Sciatic nerve (tissue), 2 donors: ENCODE results near the gene GRK6. TPM values are rescaled to one million over a fixed set of nuclear protein-coding genes. Genes with fewer than 3 reads are reported as not detected.
A peak's percentile ranks its signal among the peaks of the same experiment; 100 is the strongest.
"Not testable (repeated sequence)": the region's sequence is repeated elsewhere in the genome, so short reads cannot be mapped to it uniquely, and the experiment has no call there.

Source experiments
- ATAC-seq: fragments of 200-7000 bp; cut with Tn5 transposase; one replicate; pipeline ENCODE4 v1.9.1; 2020; ENCODE audit warnings: mild to moderate bottlenecking, moderate library complexity
- DNase-seq: peaks from one replicate; pipeline ENCODE4 v3.0.0-alpha.2; 2020; ENCODE audit warnings: low spot score
- intact Hi-C: fragments of 100-400 bp; cut with DNase I; formaldehyde crosslinking; loops from one replicate; pipeline ENCODE4 v1.14.2; 2022
- total RNA-seq: library from RNA; stranded (reverse); fragmentation: NEBNext Ultra II Directional; extraction: Animal tissue kit (Norgen Biotek cat#: 25700); gene quantifications from one replicate; pipeline ENCODE4 v1.2.1, GENCODE V29; 2021
- donor health status: DM: no; HTN: no; CAD: no.
- donor health status: DM: no; HTN: no; CAD: no.

Gene GRK6
- total RNA-seq, 1 donor from 2014 or later, result 25.0 TPM

DNA sequence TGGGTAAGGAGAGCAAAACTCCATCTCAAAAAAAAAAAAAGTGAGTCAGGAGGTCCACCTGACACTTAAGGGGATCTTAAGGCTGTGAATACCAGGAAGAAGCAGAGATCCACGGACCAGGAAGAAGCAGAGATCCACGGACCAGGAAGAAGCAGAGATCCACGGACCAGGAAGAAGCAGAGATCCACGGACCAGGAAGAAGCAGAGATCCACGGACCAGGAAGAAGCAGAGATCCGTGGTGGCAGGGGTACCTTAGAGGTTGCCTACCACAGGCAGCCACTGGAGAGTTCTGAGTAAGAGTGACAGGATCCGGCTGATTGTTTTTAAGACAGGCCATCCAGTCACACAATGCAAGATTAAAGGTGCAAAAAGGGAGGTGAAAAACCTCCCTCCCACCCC is 6.0 kb upstream of the GRK6 start:
- intact Hi-C loops, result not testable (repeated sequence)

DNA sequence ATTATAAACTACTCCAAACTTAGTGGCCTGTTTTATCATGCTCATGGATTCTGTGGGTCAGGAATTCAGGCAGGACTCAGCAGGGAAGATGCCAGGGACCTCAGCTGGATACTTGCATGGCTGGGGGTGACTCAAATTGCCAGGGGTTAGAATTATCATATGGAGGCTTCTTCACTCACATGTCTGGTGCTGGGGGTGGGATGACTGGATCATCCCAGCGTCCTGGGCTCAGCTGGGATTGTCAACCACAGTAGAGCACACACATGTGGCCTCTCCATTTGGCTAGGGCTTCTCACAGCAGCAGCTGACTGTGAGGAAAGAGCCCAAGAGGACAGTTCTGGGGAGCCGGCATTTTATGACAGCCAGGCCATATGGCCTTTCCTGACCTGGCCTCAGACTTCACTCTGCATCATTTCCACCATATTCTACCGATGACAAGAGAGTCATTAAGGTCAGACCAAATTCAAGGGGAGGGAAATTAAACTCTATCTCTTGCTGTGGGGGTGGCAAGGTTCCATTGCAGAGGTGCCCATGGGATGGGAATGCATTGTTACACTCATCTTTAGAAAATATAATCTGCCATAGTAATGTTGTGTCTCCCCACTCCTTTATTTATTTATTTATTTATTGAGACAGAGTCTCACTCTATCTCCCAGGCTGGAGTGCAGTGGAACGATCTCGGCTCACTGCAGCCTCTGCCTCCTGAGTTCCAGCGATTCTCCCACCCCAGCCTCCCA is 5.2 kb upstream of the GRK6 start:
- ATAC-seq, result no peak

More for the DNA sequence above, 6.0 kb upstream of the GRK6 start:
- not testable (repeated sequence) for DNase-seq, ATAC-seq

DNA sequence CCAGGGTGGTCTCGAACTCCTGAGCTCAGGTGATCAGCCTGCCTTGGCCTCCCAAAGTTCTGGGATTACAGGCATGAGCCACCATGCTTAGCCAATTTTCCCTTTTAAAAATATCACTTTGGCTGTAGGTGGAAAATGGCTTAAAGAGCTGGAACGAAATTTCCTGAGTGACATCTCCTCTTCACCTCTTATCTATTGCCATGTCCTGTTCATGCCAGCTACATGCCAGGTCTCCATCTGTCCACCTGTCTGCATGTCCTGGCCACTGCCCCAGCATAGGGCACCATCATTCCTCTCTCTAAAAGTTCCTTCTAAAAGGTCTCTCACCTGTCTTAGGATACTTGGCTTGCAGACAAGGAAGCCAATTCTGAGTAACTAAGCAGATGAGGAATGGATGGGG is 2.8 kb upstream of the GRK6 start:
- ATAC-seq, result no peak
- no peak for DNase-seq
- intact Hi-C loops, result no loop called here

More for the DNA sequence above, 5.2 kb upstream of the GRK6 start:
- intact Hi-C loops, result no loop called here
- no peak for DNase-seq

DNA sequence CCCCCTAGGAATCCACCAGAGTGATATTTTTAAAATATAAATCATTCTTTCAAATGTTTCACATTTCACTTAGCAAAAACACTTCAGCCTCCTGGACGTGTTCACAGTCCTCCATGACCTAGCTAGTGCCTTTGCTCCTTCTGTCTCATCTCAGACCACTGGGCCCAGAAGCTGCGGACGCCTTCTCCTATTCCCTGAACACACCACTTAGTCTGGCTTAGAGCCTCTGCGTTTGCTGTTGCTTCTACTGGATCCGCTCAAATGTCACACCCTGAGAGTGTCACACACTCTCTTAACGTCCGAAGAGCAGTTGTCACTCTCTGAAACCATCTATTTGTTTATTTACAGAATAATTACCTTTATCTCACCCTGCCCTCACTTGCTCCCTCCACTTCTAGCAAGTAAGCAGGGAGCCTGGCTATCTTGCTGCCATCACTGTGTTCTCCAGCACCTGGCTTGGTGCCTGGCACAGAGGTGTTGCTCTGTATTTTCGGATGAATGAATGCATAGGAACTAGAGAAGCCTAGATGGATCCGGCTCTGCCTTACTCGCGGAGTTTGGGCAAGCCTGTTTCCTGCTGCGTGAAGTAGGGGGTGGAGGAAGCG is 1.2 kb upstream of the GRK6 start:
- no peak for DNase-seq
- intact Hi-C loops, result no loop called here
- ATAC-seq, result no peak

DNA sequence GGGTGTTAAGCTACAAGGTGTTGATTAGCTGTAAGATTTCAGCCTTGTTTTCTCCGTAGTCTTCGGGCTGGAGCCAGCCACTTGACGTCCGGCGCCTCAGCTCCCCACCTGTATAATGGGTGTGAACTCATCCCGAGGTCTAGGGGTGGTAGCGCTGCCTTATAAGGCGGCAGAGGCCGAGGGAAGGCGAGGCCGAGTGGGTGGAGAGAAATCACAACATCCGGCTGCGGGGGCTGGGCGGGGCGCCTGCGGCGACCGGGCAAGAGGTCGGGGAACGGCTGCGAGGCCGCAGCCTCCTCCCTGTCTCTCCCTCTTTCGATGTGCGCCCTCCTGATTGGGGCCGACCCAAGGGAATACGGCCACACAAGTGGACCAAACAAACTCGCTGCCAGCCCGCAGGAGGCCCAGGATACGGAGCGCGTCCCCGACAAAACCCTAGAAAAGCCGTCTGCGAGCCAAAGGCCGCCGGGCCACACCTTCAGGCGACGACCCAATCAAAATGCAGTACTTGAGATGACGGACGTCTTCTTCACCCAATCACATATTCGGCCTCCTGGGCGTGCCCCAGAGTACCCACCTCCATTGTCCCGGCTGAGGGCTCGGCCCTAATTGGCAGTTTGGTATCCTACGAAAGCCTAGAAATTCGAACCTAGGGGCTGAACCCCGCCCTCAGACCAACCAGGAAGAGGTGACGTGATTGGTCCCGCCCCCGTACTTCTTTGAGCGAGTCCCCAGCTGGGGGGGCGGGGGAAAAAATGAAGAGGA is 493 bp upstream of the GRK6 start:
- peak; percentile 100 for DNase-seq

DNA sequence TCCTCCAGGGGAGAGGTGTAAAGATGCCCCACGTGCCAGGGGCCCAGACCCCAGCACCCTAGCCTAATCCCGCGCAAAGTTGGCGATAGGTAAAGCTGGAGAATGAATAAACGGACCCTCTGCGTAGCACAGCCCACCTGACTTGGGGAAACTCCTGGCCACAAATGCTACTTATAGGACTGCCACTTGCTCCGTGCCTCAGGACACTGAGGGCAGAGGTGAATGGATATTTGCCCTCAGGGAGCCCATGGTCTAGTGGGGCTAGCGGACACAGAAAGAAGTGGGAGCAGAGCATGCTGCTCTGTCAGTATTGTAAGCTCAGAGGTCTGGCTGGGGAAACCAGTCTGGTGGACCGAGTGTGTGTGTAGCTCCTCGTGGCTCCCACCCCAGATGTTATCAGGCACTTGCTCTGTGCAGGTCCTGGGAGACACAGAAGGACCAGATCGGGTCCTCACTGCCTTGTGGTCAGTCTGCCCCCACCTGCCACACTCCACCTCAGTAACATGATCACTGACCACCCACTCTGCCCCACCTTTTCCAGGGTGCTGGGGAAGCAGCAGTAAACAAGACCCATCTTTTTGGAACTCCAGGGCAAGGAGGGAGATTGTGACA is 841 bp downstream of the GRK6 start:
- DNase-seq, result no peak
- intact Hi-C loops, result no loop called here
- ATAC-seq, result no peak

More for the DNA sequence above, 493 bp upstream of the GRK6 start:
- ATAC-seq, result peak; percentile 97
- intact Hi-C loops, result no loop called here

DNA sequence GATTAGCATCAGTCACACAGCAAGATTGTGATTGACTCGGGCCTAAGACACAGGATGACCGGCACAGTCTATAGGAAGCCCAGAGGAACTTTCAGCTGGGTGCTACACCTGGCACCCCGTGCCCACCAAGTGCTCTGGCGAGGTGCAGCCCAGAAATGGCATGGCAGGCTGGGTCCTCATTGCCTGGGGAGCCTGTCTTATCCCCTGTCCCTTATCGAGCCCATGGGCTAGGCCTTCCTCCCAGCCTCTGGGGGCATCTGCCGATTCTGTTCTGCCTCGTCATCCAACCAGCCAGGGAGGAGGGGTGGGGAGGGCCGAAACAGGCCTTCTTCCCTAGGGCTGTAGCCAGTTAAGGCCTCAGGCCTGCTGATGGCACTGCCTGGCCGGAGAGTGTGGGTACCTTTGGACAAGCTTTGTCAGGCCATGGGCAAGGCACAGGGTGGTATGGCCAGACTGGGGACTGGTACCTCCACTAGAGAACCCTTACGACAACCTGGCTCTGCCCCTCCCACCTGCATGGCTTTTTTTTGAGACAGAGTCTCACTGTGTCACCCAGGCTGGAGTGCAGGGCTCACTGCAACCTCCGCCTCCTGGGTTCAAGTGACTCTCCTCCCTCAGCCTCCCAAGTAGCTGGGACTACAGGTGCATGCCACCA is 1.6 kb downstream of the GRK6 start:
- ATAC-seq, result no peak
- intact Hi-C loops, result no loop called here
- DNase-seq, result no peak

DNA sequence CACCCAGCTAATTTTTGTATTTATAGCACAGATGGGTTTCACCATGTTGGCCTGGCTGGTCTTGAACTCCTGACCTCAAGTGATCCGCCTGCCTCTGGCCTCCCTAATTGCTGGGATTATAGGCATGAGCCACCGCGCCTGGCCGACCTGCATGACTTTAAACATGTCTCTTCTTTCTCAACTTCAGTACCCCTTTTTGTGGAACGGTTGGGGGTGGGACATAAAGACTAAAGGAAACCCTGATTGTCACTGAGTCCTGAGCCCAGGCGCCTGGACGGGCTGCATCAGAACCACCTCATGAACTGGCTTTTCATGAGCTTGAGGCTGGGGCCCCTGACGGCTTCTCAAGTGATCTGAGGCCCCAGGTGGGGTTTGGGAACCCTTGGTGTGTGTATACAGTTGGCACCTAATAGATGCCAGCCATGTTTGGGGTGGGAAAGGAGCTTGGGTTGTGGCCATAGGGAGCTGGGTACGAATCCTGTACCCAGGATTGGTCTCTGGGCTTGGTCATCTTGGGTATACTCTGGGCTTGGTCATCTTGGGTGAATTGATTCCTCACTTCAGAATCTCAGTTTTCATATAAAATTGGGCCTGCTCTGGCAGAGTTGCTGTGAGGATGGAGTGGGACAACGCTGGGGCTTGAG is 2.2 kb downstream of the GRK6 start:
- DNase-seq (no peak), ATAC-seq (no peak)
- intact Hi-C loops, result no loop called here

DNA sequence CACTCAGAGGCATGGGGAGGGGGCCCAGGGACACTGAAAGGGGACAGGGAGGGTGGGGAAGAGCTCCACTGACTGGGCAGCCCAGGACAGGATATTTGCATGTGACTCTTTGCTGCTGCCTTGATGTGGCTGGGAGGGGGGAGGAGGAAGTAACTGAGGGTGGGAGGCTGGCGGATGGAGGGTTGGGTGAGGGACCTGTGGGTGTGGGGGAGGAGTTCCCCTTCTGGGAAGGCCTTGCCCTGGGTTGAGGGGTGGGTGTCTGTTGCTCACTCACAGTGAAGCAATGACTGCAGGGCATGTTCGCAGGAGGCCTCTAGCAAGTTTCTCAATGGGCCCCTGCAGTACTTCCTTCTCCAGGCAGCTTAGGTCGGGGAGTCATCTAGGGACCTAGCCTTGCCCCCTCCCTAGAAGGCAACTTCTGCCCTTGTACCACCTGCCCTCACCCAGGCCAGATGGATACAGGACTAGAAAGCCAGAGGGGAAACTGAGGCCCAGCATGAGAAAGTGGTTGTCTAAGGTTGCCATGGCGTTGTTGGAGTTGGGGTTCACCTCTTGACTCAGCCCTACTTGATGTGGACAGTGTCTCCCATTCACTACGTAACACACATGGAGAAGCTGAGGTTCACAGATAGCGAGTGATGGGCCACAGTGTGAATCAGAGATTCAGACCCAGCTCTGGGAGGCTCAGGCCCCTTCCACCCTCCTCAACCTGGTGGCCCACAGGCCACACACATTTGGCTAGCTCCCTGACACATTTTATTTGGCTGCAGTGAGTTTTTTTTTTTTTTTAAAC is 3.0 kb downstream of the GRK6 start:
- no peak for ATAC-seq
- intact Hi-C loops, result no loop called here
- DNase-seq, result no peak

DNA sequence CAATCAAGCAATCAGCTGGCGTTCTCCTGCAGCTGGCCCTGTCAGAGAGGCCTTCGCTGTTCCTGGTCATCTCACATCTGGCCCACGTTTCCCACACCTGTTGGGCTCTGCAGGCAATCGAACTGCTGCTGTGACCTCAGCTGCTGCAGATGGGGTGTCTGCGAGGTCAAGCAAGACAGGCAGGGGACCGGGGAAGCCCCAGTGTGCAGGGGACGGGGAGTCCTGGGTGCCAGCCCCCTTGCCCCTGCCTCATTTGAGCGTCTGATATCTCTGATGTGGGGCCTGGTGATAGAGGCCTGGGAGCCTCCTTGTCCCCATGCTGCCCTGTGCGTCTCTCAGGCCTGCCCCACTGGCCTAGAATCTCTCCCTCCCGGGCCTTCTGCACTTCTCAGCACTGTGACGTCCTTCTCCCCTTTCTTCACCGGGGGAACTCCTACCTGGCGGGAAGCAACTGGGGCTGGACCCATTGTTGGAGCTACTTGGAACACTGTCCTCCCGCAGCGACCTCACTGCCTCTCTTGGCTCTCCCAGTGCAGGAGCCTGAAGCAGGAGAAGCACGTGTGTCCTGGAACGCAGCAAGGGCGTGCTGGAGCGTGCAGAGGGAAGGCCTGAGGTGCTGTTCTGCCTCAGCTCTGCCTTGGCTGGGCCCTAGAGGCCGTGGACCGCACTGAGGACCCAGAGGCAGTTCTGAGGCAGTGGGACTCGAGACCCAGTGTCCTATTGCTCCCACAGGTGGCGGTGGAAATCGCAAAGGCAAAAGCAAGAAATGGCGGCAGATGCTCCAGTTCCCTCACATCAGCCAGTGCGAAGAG is 3.9 kb downstream of the GRK6 start:
- DNase-seq (no peak), ATAC-seq (no peak)
- intact Hi-C loops, result no loop called here

DNA sequence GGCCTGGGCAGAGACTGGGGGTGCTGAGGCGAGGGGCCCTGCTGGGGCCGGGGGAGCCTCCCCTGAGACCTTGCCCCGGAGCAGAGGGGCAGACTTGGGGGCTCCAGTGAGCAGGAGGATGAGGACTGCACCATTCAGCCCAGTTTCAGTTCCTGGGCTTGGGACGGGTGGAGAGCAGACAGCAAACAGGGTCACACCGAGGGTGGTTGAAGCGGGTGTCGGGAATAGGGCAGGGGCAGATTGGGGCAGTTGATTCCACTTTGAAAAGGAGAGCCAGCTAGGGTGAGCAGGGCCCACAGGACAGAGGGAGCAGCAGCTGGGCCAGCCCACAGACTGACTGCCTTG is 4.5 kb downstream of the GRK6 start:
- intact Hi-C loops, result no loop called here
- DNase-seq (no peak), ATAC-seq (no peak)

DNA sequence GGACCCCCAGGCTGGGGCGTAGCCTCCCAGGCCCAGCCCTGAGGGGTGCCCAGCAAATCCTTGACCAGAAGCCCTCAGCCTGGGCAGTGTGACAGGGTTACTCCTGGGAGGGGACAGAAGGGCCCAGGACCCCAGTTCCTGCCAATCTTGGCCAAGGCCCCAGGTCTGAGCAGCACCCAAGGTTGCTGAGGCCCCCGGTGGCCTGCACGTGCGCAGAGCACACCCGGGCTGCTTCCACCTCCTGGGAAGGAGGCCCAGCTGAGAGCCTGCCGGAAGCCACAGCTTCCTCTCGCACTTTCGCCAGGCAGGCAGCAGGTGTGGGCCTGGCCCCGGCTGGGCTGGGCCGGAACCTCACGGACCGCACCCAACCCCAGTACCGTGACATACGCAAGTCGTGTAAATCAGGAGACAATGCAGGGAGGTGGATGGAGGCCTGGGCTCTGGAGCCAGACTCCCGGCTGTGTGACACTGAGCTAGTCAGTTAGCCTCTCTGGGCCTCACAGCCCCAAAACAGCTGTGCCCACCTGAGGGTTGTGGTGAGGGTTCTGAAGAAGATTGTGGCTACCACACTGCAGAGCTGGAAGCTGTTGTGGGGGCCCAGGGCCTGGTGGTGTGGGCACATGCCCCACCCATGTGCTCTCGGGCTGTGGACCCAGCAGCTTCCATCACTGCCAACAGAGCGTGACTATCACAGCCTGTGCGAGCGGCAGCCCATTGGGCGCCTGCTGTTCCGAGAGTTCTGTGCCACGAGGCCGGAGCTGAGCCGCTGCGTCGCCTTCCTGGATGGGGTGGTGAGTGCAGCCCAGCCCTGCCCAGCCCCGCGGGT is 5.1 kb downstream of the GRK6 start:
- DNase-seq, result no peak
- intact Hi-C loops, result no loop called here

DNA sequence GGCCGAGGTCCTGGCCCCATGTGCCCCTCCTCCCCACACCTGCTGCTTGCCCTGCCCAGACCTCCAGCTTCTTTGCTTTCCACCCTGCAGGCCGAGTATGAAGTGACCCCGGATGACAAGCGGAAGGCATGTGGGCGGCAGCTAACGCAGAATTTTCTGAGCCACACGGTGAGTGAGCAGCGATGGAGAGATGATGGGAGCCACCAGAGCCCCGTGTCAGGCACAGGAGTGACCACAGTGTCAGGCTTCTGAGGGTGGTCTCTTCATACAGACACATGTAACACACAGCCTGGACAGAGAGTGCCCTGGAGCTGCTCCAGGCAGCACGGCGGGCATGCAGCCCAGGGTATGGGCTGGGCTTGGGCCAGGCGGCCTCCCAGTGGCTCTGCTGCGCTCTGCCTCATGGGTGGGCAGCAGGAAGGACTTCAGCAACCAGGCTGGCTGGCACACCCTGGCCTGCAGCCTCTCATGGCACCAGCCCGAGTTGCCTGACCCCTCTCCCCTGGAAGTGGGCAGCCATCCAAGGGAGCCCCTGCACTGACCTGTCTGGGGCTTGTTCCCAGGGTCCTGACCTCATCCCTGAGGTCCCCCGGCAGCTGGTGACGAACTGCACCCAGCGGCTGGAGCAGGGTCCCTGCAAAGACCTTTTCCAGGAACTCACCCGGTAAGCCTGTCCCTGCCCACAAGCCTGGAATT is 5.8 kb downstream of the GRK6 start:
- no peak for ATAC-seq
- intact Hi-C loops, result no loop called here
- DNase-seq, result no peak

More for the DNA sequence above, 5.1 kb downstream of the GRK6 start:
- ATAC-seq, result no peak

DNA sequence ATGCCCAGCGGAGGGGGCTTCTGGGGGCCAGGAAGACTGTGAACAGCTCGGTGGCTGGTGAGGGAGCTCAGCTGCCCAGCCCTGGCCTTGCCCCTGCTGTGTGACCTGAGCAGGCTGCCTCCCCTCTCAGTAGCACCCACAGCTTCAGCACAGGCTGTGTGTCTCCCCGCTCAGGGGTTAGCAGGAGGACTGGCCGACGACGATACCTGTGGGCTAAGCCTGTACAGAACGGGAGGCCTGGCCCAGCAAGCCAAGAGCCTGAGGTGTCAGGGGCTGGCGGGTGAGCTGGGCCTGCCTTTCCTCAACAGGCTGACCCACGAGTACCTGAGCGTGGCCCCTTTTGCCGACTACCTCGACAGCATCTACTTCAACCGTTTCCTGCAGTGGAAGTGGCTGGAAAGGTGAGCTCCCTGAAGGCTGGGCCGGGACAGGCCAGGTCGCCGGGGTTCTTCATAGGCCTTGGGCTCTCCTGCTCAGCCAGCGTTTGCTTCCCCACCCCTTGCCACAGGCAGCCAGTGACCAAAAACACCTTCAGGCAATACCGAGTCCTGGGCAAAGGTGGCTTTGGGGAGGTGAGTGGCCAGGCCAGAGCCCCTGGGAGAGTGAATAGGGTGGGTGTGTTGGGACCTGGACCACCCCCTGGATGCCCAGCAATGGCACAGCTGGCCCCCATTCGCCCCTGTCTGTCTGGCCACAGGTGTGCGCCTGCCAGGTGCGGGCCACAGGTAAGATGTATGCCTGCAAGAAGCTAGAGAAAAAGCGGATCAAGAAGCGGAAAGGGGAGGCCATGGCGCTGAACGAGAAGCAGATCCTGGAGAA is 6.6 kb downstream of the GRK6 start:
- DNase-seq, result no peak

DNA sequence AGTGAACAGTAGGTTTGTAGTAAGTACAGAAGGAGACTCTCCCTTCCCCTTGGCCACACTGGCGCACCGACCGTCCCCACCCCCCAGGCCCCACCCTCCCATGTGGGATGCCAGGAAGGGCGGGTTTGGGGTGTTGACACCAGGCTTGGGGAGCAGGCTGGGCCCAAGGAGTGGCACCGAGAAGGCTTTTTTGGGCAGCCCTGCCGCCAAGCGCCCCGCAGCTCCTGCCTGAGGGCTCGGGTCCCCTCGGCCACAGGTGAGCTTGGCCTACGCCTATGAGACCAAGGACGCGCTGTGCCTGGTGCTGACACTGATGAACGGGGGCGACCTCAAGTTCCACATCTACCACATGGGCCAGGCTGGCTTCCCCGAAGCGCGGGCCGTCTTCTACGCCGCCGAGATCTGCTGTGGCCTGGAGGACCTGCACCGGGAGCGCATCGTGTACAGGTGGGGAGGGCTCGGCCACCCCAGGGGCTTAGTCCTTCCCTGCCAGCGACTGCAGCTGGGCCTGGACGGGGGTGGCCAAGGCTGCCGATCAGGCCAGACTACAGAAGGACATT is 7.3 kb downstream of the GRK6 start:
- intact Hi-C loops, result no loop called here
- ATAC-seq, result no peak

More for the DNA sequence above, 6.6 kb downstream of the GRK6 start:
- no peak for ATAC-seq
- intact Hi-C loops, result no loop called here

More for the DNA sequence above, 7.3 kb downstream of the GRK6 start:
- DNase-seq, result no peak
